Upper lobe of left lung (tissue), 4 donors: ENCODE results near the gene ZNF747.

Experiments
- CTCF ChIP-seq, 6 experiments: fragments of 450-650 bp in 4 of 6; fragments of 200-600 bp in 2 of 6; sonication (generic) in 2 of 6; IDR thresholded peaks; one replicate each; pipeline ENCODE4 v1.5.1; 2016 to 2019; ENCODE audit warnings: antibody characterized with exemption in 6 of 6
- EP300 ChIP-seq, 4 donors: sonication (generic); formaldehyde crosslinking; IDR thresholded peaks; one replicate each; pipeline ENCODE4 v1.5.1; 2017; ENCODE audit warnings: antibody characterized with exemption in 4 of 4, control low read depth in 2 of 4
- POLR2A ChIP-seq, 4 donors: fragments of 450-650 bp; IDR thresholded peaks; one replicate each; pipeline ENCODE4 v1.5.1; 2016 to 2017; ENCODE audit warnings: antibody characterized with exemption in 4 of 4, mild to moderate bottlenecking in 2 of 4
- POLR2AphosphoS5 ChIP-seq, 2 donors: sonication (generic); formaldehyde crosslinking; IDR thresholded peaks; one replicate each; pipeline ENCODE4 v1.5.1; 2017; ENCODE audit warnings: antibody characterized with exemption in 2 of 2

- TF ChIP-seq CTCF (IDR thresholded peaks at IDR 0.05) (no peak), POLR2A (IDR thresholded peaks at IDR 0.05) (no peak), EP300 (IDR thresholded peaks at IDR 0.05) (no peak), POLR2AphosphoS5 (IDR thresholded peaks at IDR 0.05) (no peak)
These were observed 20.9 kb upstream of the ZNF747 start for GRCh38 chr16:30555315-30556124.
